ENCODE measurements around the gene MELTF.

Gene MELTF

DNA sequence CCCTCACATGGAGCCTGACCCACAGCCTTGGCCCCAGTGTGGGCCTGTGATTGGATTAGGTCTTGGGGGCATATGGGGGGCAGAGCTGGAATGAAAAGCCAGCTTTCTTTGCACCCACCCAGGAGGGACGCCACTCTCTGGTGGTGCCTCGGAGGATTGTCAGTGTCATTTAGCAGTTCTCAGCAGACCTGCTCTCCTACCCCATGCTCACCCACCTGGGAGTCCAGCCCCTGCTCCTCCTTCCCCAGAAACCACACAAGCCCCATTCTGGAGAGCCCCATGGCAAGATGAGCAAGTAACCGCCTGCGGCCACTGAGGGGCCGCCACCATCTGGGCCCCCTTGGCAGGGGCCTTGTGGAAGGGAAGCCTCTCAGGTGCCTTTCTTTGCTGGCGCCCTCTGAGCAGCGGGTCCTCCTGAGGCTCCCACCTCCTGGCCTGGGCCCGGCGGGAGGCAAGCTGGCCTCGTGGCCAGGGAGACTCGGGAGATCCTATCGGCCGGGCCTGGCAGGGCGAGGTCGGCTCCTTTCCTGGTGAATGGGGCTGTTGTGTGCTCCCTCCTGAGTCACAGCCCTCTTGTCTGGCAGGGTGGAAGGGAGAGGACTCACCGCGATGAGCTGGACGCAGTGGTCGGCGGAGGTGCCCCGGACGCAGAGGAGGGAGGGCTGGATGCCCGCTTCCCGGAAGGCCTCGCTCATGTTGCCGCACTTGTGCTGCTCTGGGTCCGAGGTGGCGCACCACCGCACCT is 2.3 kb downstream of the MELTF start:
- no peak overlapping the region for H3K27ac ChIP-seq (ENCODE audit: low read depth, low read length)
- no peak overlapping the region for H3K9ac ChIP-seq (ENCODE audit: low read depth in 1 of 2, low read length in 2 of 2)
- H3K27me3 ChIP-seq (ENCODE audit: control insufficient read depth in 1 of 2, insufficient read depth in 2 of 2, low read length in 2 of 2) = no peaks in the 10 kb centered on the region
- no peaks in the 10 kb centered on the region for H3K9me3 ChIP-seq (ENCODE audit: control insufficient read depth in 1 of 2, low read length in 2 of 2)
- peaks cover 14 to 17% of the 10 kb centered on the region in 2 donors for H3K4me1 ChIP-seq (ENCODE audit: control insufficient read depth in 1 of 2, insufficient read depth in 2 of 2, low read length in 2 of 2)
- no peak overlapping the region for H3K4me3 ChIP-seq (ENCODE audit: low read depth in 1 of 2, low read length in 2 of 2)
- H3K36me3 ChIP-seq (ENCODE audit: control insufficient read depth in 1 of 2, insufficient read depth in 2 of 2, low read length in 2 of 2) = no peaks in the 10 kb centered on the region

DNA sequence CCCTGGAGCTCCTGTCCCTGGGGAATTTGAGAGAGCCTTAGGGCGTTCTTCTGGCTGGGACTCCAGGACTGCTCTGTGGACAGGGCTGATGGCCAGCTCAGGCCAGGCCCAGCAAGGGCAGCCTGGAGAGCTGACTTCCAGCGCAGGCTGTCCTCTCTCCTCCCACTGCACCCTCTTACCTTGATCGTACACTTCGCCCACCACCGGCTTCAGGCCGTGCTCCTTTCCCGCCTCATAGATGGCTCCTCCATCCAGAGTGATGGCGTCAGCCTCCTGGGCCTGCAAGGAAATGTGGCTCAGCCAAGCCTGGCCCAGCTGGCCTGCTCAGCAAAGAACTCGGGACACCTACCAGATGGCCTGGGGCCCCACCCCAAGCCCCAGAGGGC is 3.1 kb downstream of the MELTF start:
- H3K4me1 ChIP-seq (ENCODE audit: control insufficient read depth in 1 of 2, insufficient read depth in 2 of 2, low read length in 2 of 2) = peaks cover 9 to 17% of the 10 kb centered on the region in 2 donors

DNA sequence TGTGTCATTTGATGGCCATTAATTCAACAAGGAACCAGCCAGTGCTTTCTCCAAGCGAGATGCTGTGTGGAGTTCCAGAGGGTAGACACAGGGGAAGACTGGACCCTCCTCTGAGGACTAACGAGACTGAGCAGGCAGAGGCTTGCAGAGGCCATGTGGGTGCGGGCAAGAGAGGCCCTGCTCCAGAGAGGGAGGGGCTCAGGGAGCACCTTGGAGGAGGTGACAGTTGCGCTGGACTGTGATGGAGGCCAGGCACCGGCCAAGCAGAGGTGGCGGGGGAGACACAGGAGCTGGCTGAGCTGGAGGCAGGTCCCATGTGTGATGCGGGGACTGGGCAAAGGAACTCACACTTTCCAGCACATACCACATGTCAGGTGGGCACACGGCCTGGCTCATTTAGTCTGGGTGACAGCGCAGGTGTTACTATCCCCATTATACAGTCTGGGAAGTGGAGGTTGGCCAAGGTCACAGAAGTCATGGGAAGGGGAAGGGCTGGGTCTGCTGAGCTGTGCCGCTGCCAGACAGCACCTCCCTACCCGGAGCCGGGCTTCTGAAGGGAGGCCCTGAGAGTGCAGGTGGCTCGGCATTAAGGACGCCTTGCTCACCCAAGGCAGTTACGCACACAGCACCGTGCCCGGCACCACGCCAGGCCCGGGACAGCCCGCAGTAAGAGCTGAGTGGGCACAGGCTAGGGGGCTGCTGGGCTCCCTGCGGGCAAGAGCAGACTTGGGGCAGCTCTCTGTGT is 3.7 kb downstream of the MELTF start:
- no peak overlapping the region for H3K27ac ChIP-seq (ENCODE audit: low read depth, low read length)
- H3K4me3 ChIP-seq (ENCODE audit: low read depth in 1 of 2, low read length in 2 of 2) = no peak overlapping the region
- no peak overlapping the region for H3K9ac ChIP-seq (ENCODE audit: low read depth in 1 of 2, low read length in 2 of 2)
- no peaks in the 10 kb centered on the region for H3K27me3 ChIP-seq (ENCODE audit: control insufficient read depth in 1 of 2, insufficient read depth in 2 of 2, low read length in 2 of 2)
- H3K9me3 ChIP-seq (ENCODE audit: control insufficient read depth in 1 of 2, low read length in 2 of 2) = no peaks in the 10 kb centered on the region
- peaks cover 3 to 13% of the 10 kb centered on the region in 2 donors for H3K4me1 ChIP-seq (ENCODE audit: control insufficient read depth in 1 of 2, insufficient read depth in 2 of 2, low read length in 2 of 2)
- no peaks in the 10 kb centered on the region for H3K36me3 ChIP-seq (ENCODE audit: control insufficient read depth in 1 of 2, insufficient read depth in 2 of 2, low read length in 2 of 2)

More for the DNA sequence above, 3.1 kb downstream of the MELTF start:
- Histone ChIP-seq H3K4me3 (ENCODE audit: low read depth in 1 of 2, low read length in 2 of 2) (no peak overlapping the region), H3K9me3 (ENCODE audit: control insufficient read depth in 1 of 2, low read length in 2 of 2) (no peaks in the 10 kb centered on the region), H3K27me3 (ENCODE audit: control insufficient read depth in 1 of 2, insufficient read depth in 2 of 2, low read length in 2 of 2) (no peaks in the 10 kb centered on the region), H3K36me3 (ENCODE audit: control insufficient read depth in 1 of 2, insufficient read depth in 2 of 2, low read length in 2 of 2) (no peaks in the 10 kb centered on the region), H3K9ac (ENCODE audit: low read depth in 1 of 2, low read length in 2 of 2) (no peak overlapping the region), H3K27ac (ENCODE audit: low read depth, low read length) (no peak overlapping the region)

DNA sequence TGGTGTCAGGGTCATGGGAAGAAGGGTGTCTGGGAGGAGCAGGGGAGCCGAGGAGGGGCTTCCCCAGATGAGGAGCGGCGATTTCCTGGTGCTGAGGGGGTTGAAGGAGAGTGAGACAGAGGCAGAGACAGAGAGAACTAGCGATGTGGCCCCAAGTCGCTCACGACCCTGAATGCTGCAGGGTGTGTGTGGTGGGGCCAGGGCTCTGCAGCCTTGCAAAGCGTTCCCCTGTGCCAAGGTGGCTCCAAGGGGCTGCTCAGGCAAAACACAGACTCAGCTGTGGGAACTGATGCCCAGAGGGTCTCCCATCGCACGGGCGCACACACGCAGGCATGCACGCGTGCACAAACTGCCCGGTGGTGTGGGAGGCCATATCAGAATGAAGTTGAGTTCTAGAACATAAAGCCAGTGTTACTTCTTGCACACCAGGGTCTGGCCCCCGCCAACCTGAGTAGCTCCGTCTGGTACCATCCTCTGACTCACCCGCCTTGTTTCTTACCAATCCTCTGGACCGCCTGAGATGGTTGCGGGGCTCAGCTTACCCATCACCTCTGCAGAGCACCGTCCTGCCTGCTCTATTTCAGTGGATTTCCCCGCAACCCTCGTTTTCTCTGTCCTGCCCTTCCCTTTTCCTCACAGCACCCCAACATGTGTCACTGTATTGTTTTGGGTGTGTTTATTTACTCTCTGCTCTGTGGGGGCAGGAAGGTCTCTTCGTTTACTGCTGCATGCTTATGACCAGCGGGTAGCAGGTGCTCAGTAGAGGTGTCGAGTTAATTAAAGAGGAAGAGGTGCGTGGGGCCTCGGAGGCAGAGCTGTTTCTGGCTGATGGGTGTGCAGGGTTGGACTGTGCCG is 4.5 kb downstream of the MELTF start:
- H3K27ac ChIP-seq (ENCODE audit: low read depth, low read length) = no peak overlapping the region
- no peaks in the 10 kb centered on the region for H3K27me3 ChIP-seq (ENCODE audit: control insufficient read depth in 1 of 2, insufficient read depth in 2 of 2, low read length in 2 of 2)

DNA sequence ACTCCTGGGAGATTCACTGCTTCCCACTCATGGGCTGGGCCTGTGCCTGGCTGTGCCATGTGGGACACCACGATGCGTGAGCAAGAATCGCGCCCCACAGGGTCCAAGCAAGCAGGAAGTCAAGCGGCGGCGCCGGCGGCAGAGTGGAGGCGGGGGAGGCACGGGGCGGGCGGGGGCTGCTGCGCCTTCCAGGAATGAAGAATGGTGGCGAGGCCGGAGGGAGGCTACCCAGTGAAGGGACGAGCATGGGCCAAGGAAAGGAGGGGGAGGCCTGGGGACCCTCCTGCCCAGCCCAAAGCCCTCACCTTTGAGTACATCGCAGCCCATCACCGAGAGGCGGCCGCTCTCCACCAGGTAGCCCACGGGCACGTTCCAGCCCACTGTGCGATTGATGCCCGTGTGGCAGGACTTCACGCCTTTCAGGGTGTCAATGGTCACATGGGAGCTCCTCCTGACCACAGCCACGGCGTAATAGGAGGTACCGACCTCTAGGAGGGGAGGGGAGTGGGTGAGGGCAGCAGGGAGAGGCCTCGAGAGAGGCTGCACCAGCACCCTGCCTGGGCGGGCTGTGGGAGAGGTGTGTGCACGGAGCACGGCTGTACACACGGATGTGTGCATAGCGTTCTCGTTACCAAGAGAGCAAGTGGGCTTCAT is 5.5 kb downstream of the MELTF start:
- H3K4me1 ChIP-seq (ENCODE audit: control insufficient read depth in 1 of 2, insufficient read depth in 2 of 2, low read length in 2 of 2) = peaks cover 0 to 8% of the 10 kb centered on the region in 2 donors
- H3K27ac ChIP-seq (ENCODE audit: low read depth, low read length) = no peak overlapping the region
- no peaks in the 10 kb centered on the region for H3K27me3 ChIP-seq (ENCODE audit: control insufficient read depth in 1 of 2, insufficient read depth in 2 of 2, low read length in 2 of 2)
- H3K4me3 ChIP-seq (ENCODE audit: low read depth in 1 of 2, low read length in 2 of 2) = no peak overlapping the region
- H3K9ac ChIP-seq (ENCODE audit: low read depth in 1 of 2, low read length in 2 of 2) = no peak overlapping the region
- H3K9me3 ChIP-seq (ENCODE audit: control insufficient read depth in 1 of 2, low read length in 2 of 2) = no peaks in the 10 kb centered on the region
- H3K36me3 ChIP-seq (ENCODE audit: control insufficient read depth in 1 of 2, insufficient read depth in 2 of 2, low read length in 2 of 2) = no peaks in the 10 kb centered on the region

More for the DNA sequence above, 4.5 kb downstream of the MELTF start:
- Histone ChIP-seq H3K9ac (ENCODE audit: low read depth in 1 of 2, low read length in 2 of 2) (no peak overlapping the region), H3K4me1 (ENCODE audit: control insufficient read depth in 1 of 2, insufficient read depth in 2 of 2, low read length in 2 of 2) (peaks cover 0 to 12% of the 10 kb centered on the region in 2 donors), H3K9me3 (ENCODE audit: control insufficient read depth in 1 of 2, low read length in 2 of 2) (no peaks in the 10 kb centered on the region), H3K4me3 (ENCODE audit: low read depth in 1 of 2, low read length in 2 of 2) (no peak overlapping the region), H3K36me3 (ENCODE audit: control insufficient read depth in 1 of 2, insufficient read depth in 2 of 2, low read length in 2 of 2) (no peaks in the 10 kb centered on the region)

DNA sequence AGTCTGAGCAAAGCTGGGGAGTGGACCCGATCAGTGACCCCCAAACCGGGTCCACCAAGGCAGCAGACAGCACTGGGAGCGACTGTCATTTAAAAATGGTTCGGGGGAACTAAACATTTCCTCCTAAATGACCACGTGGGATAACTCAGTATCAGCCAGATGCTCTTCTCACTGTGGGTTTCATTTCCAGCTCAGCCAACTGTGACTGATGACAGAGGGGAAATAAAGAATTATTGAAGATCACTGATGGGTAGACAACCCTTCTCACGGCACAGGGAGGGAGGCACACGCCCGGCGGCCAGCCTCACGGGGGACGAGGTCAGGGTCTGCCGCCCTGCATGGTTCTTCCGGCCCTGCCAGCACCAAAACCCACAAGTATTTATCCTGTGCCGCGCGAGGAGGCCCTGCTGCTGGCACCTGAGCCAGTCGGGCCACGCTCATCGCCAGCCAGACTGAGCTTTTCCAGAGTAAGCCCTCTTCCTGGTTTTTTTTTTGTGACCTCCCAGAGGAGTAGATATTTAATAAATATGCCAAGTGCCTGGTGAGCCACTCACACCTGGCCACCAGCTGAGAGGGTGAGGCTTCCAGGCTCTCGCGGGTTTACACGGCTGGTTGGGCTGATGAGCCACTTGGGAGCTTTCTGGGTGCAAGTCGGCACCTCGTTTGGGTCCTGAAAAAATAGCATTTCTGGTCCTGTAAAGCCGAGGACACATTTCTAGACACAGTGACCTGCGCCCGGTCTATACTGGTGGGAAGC is 6.2 kb downstream of the MELTF start:
- Histone ChIP-seq H3K9me3 (ENCODE audit: control insufficient read depth in 1 of 2, low read length in 2 of 2) (no peaks in the 10 kb centered on the region), H3K9ac (ENCODE audit: low read depth in 1 of 2, low read length in 2 of 2) (no peak overlapping the region), H3K27me3 (ENCODE audit: control insufficient read depth in 1 of 2, insufficient read depth in 2 of 2, low read length in 2 of 2) (no peaks in the 10 kb centered on the region), H3K27ac (ENCODE audit: low read depth, low read length) (no peak overlapping the region), H3K4me3 (ENCODE audit: low read depth in 1 of 2, low read length in 2 of 2) (peak overlapping the region in 1 of 2 donors; percentile 38), H3K36me3 (ENCODE audit: control insufficient read depth in 1 of 2, insufficient read depth in 2 of 2, low read length in 2 of 2) (no peaks in the 10 kb centered on the region), H3K4me1 (ENCODE audit: control insufficient read depth in 1 of 2, insufficient read depth in 2 of 2, low read length in 2 of 2) (peaks cover 0 to under 1% of the 10 kb centered on the region in 2 donors)

DNA sequence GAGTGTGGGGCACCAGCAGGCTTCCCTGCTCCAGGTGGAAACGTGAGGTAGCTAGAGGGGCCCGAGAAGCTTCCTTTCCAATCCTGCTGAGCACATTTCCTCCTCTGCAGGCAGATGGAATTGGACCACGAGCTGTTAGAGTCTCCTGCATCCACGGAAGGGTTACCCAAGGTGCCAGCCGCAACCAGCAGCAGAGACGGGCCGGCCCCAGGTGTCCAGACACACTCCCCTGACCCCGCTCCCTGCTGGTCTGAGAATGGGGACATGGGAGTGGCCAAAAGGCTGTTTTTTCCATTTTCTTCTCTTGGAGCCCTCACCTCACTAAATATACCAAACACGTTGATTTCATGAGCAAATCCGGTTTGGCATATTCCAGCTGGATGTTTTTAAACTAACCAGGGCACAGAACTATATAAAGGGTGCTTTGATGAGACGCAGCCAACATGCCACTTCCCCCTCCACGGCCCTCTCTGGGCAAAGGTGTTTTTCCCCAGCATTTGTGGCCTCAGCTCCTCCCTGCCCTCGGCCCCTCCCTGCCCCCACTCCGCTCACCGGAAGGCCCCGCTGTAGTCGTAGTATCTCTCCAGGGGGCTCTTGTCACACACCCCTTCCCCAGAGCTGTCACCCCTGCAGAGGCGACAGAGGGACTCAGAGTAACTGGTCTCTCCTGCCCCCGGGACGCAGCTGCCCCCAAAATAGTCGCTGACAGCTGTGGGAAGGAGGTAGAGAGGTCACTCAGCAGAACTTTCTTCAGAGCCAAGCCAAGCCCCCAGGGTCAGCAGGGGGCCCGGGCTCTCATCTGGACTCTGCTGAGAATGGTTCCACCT is 7.0 kb downstream of the MELTF start:
- H3K4me3 ChIP-seq (ENCODE audit: low read depth in 1 of 2, low read length in 2 of 2) = peak overlapping the region in 1 of 2 donors; percentile 38
- no peak overlapping the region for H3K27ac ChIP-seq (ENCODE audit: low read depth, low read length)
- no peak overlapping the region for H3K9ac ChIP-seq (ENCODE audit: low read depth in 1 of 2, low read length in 2 of 2)
- H3K4me1 ChIP-seq (ENCODE audit: control insufficient read depth in 1 of 2, insufficient read depth in 2 of 2, low read length in 2 of 2) = no peaks in the 10 kb centered on the region
- H3K36me3 ChIP-seq (ENCODE audit: control insufficient read depth in 1 of 2, insufficient read depth in 2 of 2, low read length in 2 of 2) = no peaks in the 10 kb centered on the region
- no peaks in the 10 kb centered on the region for H3K9me3 ChIP-seq (ENCODE audit: control insufficient read depth in 1 of 2, low read length in 2 of 2)
- no peaks in the 10 kb centered on the region for H3K27me3 ChIP-seq (ENCODE audit: control insufficient read depth in 1 of 2, insufficient read depth in 2 of 2, low read length in 2 of 2)

DNA sequence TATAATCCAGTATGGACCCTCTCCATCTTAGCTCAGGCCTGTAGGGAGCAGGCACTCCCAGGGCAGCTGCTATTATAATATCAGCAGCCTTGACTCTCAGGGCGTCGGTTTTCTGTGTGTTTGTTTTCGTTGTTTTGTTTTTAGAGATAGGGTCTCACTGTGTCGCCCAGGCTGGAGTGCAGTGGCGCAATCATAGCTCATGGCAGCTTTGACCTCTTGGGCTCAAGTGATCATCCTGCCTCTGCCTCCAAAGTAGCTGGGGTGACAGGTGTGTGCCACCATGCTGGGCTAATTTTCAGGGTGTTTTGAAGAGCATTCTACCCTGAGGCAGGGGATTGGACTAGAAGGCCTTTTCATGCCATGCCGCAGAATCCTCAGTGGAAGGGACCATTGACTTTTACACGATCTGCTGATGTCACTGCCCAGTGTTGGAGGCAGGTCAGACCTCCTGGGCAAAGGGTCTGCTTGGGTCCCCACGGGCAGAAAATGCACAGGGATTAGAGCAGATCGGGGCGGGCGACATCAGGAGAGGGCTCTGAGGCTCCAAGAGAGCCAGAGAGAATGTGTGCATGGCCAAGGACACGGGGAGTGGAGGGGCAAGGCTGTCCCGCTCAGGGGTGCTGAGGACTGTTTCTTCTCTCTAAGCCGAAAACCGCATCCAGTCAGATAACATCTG is 7.8 kb downstream of the MELTF start:
- Histone ChIP-seq H3K27ac (ENCODE audit: low read depth, low read length) (no peak overlapping the region), H3K4me1 (ENCODE audit: control insufficient read depth in 1 of 2, insufficient read depth in 2 of 2, low read length in 2 of 2) (no peaks in the 10 kb centered on the region), H3K9me3 (ENCODE audit: control insufficient read depth in 1 of 2, low read length in 2 of 2) (no peaks in the 10 kb centered on the region), H3K36me3 (ENCODE audit: control insufficient read depth in 1 of 2, insufficient read depth in 2 of 2, low read length in 2 of 2) (no peaks in the 10 kb centered on the region), H3K4me3 (ENCODE audit: low read depth in 1 of 2, low read length in 2 of 2) (no peak overlapping the region), H3K9ac (ENCODE audit: low read depth in 1 of 2, low read length in 2 of 2) (no peak overlapping the region), H3K27me3 (ENCODE audit: control insufficient read depth in 1 of 2, insufficient read depth in 2 of 2, low read length in 2 of 2) (no peaks in the 10 kb centered on the region)

All from duodenal mucosa (tissue), 2 donors.